Stimulated activated CD4-positive, alpha-beta T cell treated with anti-CD3 and anti-CD28 coated beads, Interleukin-12 subunit alpha, Interleukin-12 subunit beta, amount 100 ng/mL, for 24 hours (primary cell): Measurements from ENCODE around the gene MREG.

Source experiments
- DNase-seq, 2 experiments: peaks; one replicate each; pipeline ENCODE4 v3.0.0-alpha.2; 2020; ENCODE audit warnings: low read depth in 2 of 2

Gene MREG

DNA sequence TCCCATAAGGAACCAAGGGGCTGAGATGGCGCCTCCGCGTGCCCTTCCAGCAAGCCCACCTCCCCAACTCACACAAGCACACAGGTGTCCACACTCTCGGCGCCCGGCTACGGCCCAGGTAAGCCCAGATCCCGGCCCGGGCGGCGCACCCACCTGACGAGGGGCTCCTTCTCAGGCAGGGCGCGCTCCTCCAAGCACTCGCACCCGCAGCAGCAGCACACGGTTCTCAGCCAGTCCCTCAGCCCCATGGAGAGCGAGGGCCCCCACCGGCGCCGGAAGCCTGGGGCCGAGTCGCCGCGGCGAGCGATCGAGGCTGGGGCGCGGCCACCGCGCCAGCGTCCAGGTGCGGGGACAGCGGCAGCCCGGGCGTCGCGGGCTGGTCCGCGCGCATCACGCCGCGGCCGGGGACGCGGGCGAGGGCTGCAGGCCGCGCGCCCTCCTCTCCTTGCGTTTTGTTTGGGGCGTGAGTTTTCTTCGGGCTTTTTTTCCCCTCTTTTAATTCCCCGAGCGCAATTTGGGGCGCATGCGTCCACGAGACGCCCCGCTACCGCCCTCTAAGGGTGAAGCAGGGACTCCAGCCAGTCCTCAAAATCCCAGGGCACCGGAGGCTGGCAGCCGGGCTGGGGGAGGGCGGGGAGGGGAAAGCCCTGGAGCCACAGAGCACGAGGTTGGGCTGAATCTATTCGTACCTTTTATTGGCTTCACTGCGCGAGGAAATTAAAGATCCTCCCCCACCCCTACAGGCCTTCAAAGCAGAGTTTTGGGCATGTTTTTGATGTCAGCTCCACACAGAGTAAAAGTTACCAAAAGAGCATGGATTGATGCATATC lies at the start of gene MREG:
Gene MREG, minus strand, starts transcription at position 472 of the 830 bp plus-strand sequence. Its CDS starts 224 bp downstream, at position 248.
- peak; percentile 74 to 85 for DNase-seq

DNA sequence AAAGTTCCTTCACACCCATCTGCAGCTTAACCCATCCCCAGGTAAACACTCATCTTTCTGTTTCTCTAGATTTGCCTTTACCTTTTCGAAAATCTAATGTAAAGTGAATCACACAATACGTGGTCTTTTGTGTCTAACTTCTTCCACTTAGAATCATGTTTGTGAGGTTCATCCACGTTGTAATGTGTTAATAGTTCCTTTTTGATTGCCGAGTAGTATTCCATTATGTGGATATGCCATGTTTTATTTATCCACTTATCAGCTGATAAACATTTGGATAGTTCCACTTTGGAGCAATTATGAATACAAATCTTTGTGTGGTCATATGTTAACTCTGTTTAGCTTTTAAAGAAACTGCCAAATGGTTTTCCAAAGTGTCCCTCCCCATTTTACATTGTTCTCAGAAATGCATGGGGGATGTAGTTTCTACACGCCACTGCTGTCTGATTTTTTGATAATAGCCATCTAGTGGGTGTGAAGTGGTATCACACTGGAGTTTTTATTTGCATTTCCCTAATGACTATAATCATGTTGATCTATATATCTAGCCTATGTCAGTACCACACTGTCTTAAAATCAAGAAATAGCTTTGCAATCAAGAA lies 46.0 kb upstream of the MREG start:
- no peak for DNase-seq

DNA sequence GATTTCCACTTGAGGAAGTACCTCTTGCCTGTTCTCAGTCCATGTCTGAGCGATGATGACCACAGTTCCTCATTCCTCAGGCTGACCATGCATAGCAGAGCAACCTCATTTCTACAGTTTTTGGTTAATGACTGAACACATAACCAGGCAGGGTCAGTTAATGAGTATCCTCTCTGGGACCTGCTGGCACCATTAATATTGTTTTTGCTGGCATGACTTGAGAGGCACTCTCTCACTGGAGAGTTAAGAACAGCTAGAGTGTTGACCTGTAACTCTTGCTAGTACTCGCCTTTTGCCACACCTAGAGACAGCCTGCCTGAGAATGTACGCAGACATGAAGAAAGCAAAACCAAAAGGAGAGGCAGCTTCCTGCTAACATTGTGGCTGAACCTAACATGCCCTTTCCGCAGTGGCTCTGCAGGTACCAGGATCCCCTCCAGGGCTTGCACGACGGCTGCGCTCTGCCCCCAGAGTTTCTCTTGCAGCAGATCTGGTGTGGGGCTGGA lies 44.4 kb upstream of the MREG start:
- DNase-seq: peak; percentile 22

DNA sequence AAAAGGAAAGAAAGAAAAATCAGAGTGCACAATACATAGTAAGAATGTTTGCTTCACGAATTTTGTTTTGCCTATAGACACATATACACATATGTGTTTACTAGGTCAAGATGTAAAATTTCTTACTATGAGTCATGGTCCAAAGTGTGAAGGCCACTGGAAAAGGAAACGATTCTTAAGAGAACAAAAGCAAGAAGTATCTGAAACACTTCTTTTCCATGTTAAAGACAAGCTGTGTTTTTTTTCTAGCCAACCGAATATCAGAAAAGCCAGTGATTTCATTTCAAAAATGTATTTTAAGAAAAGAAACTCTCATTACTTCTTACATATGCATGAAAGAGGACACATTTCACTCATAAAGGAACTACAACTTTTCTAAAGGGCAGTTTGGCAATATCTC lies 43.4 kb upstream of the MREG start:
- DNase-seq: no peak

- DNase-seq: no peak
Measured at GRCh38 chr2:216055680-216056079, 42.3 kb upstream of the MREG start.

- no peak for DNase-seq
Measured at GRCh38 chr2:216052420-216052819, 39.1 kb upstream of the MREG start.

GRCh38 chr2:216051350-216051749 lies 38.0 kb upstream of the MREG start:
- no peak for DNase-seq

DNA sequence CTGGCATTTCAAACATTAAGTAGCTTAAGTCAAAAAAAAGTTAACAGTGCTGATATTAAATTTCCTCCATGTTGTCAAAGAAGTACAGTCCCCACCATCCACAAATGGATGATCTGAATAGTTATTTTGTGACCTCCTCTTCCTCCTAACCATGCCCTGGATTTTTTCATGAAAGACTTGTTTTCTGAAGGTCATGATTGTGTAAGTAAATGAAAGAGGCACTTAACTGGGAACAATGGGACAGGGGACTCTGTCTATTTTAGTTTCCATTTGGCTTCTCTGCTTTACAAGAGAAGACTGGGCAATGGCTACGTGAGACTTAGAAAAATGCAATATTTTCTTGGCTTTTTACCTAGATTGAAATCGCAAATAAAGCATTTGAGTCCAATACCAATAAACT lies 36.1 kb upstream of the MREG start:
- no peak for DNase-seq

GRCh38 chr2:216047397-216047796 lies 34.0 kb upstream of the MREG start:
- DNase-seq: no peak

GRCh38 chr2:216044883-216045486 lies 31.6 kb upstream of the MREG start:
- no peak for DNase-seq

- no peak for DNase-seq
Measured at GRCh38 chr2:216043949-216044348, 30.6 kb upstream of the MREG start.

- no peak for DNase-seq
Measured at GRCh38 chr2:216041438-216041837, 28.1 kb upstream of the MREG start.

GRCh38 chr2:216039918-216040317 lies 26.6 kb upstream of the MREG start:
- DNase-seq: no peak

DNA sequence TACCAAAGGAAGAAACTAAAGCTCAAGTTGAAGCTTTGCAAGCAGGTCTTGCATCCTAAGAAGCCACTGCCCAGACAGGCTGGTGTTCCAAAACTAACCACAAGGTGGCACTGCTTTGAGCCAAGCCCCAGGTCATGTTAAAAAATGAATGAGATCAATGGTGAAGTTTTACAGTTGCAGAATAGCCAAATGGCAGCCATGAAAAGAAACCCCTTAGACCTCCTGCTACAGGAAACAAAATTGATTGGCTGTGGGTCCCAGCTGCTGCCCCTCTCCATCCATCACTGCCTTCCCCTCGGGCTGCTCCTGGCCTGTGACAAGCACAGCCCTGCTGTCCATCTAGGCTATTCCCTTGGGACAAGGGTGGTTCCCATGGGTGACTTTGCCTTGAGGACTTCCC lies 20.7 kb upstream of the MREG start:
- DNase-seq: peak; percentile 65 to 84

- no peak for DNase-seq
Measured at GRCh38 chr2:216033403-216033802, 20.1 kb upstream of the MREG start.

DNA sequence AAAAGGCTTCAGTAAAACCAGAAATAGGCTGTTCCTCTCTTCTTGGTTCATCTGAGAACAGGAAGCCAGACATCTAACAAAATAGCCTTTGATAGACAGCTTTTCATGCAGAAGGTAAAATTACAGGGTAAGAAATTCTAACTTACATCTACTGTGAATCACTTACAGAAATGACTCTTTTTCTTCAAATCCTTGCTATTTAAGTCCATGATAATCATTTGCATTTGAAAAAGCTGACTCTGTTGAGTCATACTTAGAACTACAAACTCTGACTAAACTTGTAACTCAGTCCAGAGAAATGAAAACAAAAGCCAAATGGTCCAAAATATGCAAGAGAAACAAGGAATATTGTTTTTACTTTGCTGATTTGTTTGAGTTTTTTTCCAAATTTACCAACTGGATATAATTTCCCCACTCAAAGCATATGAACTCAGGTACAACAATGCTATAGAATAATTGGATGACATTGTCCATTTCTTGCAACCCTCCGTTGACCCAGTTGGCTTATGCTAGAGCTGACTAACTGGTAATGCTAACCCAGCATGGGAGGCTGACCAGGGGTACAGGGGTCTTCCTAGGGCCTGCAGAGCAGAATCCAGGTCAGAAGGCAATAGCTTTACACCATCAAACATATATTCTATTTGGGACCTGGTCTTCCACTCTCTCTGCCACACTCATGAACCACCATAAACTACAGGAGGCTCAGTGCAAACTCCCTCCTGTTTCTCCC lies 18.8 kb upstream of the MREG start:
- no peak for DNase-seq

DNA sequence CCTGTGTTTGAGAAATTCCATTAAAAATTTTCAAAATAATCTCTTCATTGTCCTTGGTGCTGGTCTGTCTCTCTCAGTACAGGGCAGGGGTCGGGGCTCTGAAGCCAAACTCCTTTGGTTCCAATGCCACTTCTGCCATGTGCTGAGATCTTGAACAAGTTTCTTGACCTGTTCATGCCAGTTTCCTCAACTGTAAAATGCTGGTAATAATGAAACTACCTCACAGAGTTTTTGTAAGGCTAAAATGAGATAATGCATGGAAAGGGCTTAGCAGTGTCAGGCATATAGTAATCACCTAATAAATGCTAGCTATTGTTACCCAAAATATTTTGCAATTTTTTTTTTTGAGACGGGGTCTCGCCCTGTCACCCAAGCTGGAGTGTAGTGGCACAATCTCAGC lies 16.9 kb upstream of the MREG start:
- DNase-seq: no peak

DNA sequence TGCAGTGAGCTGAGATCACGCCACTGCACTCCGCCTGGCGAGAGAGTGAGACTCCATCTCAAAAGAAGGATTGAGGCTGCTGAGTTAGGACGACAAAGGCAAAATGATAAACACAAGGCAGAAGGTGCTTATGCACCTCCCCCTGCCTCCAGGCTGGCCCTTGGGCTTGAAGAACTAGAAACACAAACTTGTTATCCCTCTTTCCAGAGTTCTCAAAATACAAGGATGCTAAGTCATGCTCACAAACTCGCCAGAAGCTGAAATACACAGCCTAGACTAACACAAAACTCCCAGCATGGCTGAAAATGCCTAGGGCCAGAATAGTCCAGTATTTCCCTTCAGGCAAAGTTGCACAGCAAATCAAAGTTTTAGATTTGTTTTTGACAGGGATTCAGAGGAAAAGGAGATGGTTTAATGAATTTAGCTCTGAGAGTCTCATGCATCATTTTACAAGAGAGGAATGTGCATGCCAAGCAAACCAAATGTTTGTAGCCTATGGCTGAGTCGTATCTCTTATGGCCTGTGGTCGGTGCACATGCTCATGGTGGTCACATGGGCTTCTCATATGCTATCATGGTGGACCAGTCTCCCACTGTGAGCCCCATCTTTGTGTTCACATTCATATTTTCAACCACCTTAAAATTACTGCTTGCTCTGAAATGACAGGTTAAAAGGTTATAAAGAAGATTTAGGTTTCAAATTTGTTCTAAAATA lies 16.2 kb upstream of the MREG start:
- DNase-seq: no peak

- DNase-seq: no peak
Measured at GRCh38 chr2:216024779-216025336, 11.5 kb upstream of the MREG start.

DNA sequence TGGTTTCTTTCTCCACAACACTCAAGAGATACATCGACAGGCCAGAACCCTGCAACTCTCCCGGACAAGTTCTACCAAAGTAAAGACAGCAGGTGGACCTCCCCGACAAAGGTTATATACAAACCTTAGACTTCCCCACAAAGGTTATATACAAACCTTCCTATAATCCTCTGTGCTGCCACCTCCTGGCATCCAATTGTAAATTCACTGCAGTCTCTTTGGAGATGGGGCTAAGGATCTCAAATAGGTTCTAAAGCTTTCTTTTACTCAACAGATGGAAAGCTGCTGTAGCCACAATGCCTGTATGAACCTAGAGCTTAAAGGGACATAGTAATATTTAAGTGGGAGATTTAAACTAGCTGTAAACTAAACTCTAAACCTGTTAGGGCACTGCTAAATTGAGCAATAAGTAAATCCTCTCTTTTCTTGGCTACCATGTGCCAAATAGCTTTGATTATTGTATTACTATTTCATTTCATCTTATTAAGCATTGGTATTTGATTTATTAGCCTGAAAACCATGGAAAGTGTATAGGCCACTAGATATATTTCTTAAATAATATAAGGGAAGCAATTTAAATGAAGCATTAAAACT lies 9.8 kb upstream of the MREG start:
- peak in 1 of 2 experiments; percentile 46 for DNase-seq
